Measurements from ENCODE around the gene RAB11FIP3. TPM values are rescaled to one million over a fixed set of nuclear protein-coding genes. Genes with fewer than 3 reads are reported as not detected.

RAB11FIP3 gene
- total and polyA plus RNA-seq, 9 of the 15 experiments (the other 6 are each of a cell fraction or from before 2014, with no cell fraction given): 0.46 to 13.1 (median 4.3) TPM

GRCh38 chr16:566475-567372, 141.3 kb downstream of the RAB11FIP3 start, which contains the start of gene NHLRC4 (continued):
- TF ChIP-seq FOS (IDR thresholded peaks at IDR 0.05; ENCODE audit: extremely low read depth, insufficient read length) (no peak), BCL6 (CRISPR knock-in tag; IDR thresholded peaks at IDR 0.05) (no peak), BRD9 (IDR thresholded peaks at IDR 0.05; ENCODE audit: low read depth, partially characterized antibody) (no peak), ZNF77 (CRISPR knock-in tag; IDR thresholded peaks at IDR 0.05) (no peak), CHD7 (IDR thresholded peaks at IDR 0.05; ENCODE audit: low read depth, low read length) (no peak), STAT6 (CRISPR knock-in tag; IDR thresholded peaks at IDR 0.05) (no peak), VEZF1 (CRISPR knock-in tag; IDR thresholded peaks at IDR 0.05) (peak; percentile 100), XRCC3 (IDR thresholded peaks at IDR 0.05) (no peak), PML (IDR thresholded peaks at IDR 0.05; ENCODE audit: low read length) (no peak), TCF15 (CRISPR knock-in tag; IDR thresholded peaks at IDR 0.05) (no peak), SREBF2 (CRISPR knock-in tag; IDR thresholded peaks at IDR 0.05) (no peak), KAT8 (IDR thresholded peaks at IDR 0.05; ENCODE audit: low read depth) (no peak)

Data from K562 (cell line).